ENCODE results near the gene GPX4.

Gene GPX4

GRCh38 chr19:1113030-1113985 is 9.5 kb downstream of the GPX4 start:
- in situ Hi-C loops (cut with MboI; ENCODE audit: low sequenced_read_pairs) = loop anchor here (10.0 kb wide), 1 partner anchor 81 kb away; no protein-coding TSS in a partner anchor

GRCh38 chr19:1113986-1114483 is 10.2 kb downstream of the GPX4 start:
- in situ Hi-C loops (cut with MboI; ENCODE audit: low sequenced_read_pairs) = loop anchor here (10.0 kb wide), 1 partner anchor 81 kb away; no protein-coding TSS in a partner anchor

- in situ Hi-C loops (cut with MboI; ENCODE audit: low sequenced_read_pairs) = loop anchor here (10.0 kb wide), 1 partner anchor 80 kb away; no protein-coding TSS in a partner anchor
Observed at GRCh38 chr19:1114728-1115127, 10.9 kb downstream of the GPX4 start.

GRCh38 chr19:1115646-1116420 is 12.0 kb downstream of the GPX4 start:
- in situ Hi-C loops (cut with MboI; ENCODE audit: low sequenced_read_pairs) = loop anchor here (10.0 kb wide), 1 partner anchor 79 kb away; no protein-coding TSS in a partner anchor

GRCh38 chr19:1116726-1117581 is 13.2 kb downstream of the GPX4 start:
- in situ Hi-C loops (cut with MboI; ENCODE audit: low sequenced_read_pairs) = loop anchor here (10.0 kb wide), 1 partner anchor 78 kb away; no protein-coding TSS in a partner anchor

- in situ Hi-C loops (cut with MboI; ENCODE audit: low sequenced_read_pairs) = loop anchor here (10.0 kb wide), 1 partner anchor 77 kb away; no protein-coding TSS in a partner anchor
Observed at GRCh38 chr19:1117654-1118053, 13.9 kb downstream of the GPX4 start.

- in situ Hi-C loops (cut with MboI; ENCODE audit: low sequenced_read_pairs) = loop anchor here (10.0 kb wide), 1 partner anchor 76 kb away; no protein-coding TSS in a partner anchor
Observed at GRCh38 chr19:1118999-1119398, 15.2 kb downstream of the GPX4 start.

- in situ Hi-C loops (cut with MboI; ENCODE audit: low sequenced_read_pairs) = loop anchor here (10.0 kb wide), 1 partner anchor 75 kb away; no protein-coding TSS in a partner anchor
Observed at GRCh38 chr19:1119475-1120217, 15.9 kb downstream of the GPX4 start.

- in situ Hi-C loops (cut with MboI; ENCODE audit: low sequenced_read_pairs) = no loop called here
Observed at GRCh38 chr19:1121395-1121794, 17.6 kb downstream of the GPX4 start.

- in situ Hi-C loops (cut with MboI; ENCODE audit: low sequenced_read_pairs) = no loop called here
Observed at GRCh38 chr19:1122021-1122971, 18.5 kb downstream of the GPX4 start.

GRCh38 chr19:1122972-1123363 is 19.2 kb downstream of the GPX4 start:
- in situ Hi-C loops (cut with MboI; ENCODE audit: low sequenced_read_pairs) = no loop called here

GRCh38 chr19:1123381-1123780 is 19.6 kb downstream of the GPX4 start:
- in situ Hi-C loops (cut with MboI; ENCODE audit: low sequenced_read_pairs) = no loop called here

GRCh38 chr19:1123885-1124677 is 20.3 kb downstream of the GPX4 start:
- in situ Hi-C loops (cut with MboI; ENCODE audit: low sequenced_read_pairs) = no loop called here

- in situ Hi-C loops (cut with MboI; ENCODE audit: low sequenced_read_pairs) = no loop called here
Observed at GRCh38 chr19:1125601-1126467, 22.0 kb downstream of the GPX4 start.

- in situ Hi-C loops (cut with MboI; ENCODE audit: low sequenced_read_pairs) = no loop called here
Observed at GRCh38 chr19:1126984-1127760, 23.4 kb downstream of the GPX4 start.

- in situ Hi-C loops (cut with MboI; ENCODE audit: low sequenced_read_pairs) = no loop called here
Observed at GRCh38 chr19:1128106-1128505, 24.3 kb downstream of the GPX4 start.

Measured in HL-60/S4 treated with phorbol 12-myristate 13-acetate at 8.2 ng/mL for 4 days and 3 days (cell line).